GM21786 (cell line): ENCODE results near the gene LBHD1.
"Not testable (repeated sequence)": the region's sequence is repeated elsewhere in the genome, so short reads cannot be mapped to it uniquely, and the experiment has no call there.

Experiments used
- ATAC-seq: cut with Tn5 transposase; IDR thresholded peaks from one replicate; pipeline ENCODE4 v1.9.1; 2021; ENCODE audit not compliant: unreplicated experiment

Gene LBHD1

DNA sequence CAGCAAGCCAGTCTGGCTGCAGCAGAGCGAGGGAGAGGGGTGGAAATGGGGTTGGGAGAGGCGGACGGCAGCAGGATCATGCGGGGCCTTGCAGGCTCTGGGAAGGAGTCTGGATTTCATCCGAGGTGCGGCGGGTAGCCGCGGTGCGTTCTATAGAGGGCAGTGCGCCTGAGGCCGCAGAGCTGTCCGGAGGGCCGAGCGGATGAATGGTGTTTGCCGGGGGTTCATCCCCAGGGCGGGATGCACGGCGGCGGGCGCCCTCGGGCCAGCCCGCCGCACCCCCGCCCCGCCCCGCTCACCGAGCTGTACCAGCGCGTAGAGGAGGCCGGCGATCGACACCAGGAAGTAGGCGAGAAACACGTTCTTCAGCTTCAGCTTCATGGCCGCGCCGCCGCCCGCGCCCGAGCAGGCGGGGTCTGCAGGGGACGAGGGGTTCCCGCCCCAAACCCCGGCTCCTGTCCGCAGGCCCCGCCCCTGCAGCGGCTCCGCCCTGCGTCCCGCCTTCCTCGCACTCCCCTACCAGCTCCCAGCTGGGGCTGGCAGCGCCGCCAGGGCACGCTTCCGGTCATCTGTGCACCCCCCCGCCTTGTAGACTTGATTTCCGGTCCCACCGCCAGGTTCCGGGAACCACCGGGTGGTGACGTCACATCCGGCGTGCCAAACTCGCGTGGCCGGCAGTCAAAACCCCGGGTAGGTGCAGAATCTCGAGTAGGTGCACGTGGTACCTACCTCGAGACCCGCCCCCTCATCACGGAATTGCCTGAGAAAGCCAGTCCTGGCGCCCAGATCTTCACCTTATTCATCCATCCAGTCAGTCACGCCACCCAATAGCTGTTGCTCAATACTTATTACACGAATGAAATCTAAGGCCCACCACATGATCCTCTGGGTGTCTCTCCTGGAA lies 50.2 kb downstream of the LBHD1 start, which contains the start of gene B3GAT3:
B3GAT3 (minus strand) TSS at position 420 of the 904 bp plus-strand sequence; CDS start at position 381, 39 bp downstream.
- ATAC-seq = peak; percentile 97

DNA sequence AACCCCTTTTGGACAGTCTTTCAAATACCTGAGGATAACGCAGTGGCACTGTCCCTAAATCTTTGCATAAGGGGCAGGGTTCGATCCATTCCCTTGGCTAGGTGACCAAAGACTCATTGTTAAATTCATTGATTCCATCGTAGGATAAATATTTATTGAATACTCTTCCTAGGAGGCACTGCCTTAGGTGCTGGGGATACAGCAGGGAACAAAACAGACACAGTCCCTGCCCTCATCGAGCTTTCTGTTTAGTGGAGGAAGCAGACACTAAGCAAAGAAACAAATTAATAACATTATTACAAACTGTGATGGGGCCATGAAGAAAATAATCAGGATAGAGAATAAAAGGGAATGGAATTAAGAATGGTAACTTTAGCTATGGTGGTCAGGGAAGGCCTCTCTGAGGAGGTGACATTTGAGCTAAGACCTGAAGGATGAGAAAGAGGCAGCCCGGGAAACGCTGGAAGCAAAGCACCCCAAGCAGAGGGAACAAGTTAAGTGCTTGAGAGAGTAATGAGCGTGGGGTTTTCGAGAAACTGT lies 51.0 kb downstream of the LBHD1 start:
- ATAC-seq = no peak

DNA sequence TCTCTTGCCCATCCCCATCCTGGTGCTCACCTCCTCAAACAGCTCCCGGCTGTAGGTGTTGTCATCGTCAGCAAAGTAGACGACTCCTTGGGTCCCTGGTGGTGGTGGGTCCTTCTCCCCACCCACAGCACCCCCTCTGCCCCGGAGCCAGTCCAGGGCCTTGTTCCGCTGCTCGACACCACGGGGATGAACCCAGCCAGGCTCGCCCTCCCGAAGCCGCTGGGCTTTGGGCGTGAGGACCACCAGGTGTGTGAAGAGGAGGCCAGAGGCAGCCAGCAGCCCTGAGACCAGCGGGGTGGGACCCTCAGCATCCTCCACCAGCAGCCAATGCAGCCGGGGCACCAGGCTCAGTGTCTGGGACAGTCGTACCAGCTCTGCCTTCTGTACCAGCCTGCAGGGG lies 55.1 kb downstream of the LBHD1 start:
- not testable (repeated sequence) for ATAC-seq

DNA sequence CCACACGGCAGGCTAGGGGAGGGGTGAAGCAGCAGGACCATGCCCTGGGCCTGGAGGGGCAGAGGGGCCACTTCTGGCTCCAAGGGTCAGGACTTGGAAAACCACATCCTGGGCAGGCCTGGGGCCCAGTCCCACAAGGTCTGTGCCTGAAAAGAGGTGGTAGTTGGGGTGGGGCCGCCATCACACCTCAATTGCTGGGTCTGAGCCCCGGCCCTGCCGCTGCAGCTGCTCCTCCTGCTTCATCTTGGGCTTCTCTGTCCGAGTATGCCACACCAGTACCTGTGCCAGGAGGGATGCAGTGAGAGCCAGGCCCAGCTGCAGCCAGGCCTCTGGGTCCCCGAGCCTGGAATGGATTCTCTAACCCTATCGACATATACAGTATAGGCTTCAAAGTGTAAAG lies 56.5 kb downstream of the LBHD1 start:
- no peak for ATAC-seq

DNA sequence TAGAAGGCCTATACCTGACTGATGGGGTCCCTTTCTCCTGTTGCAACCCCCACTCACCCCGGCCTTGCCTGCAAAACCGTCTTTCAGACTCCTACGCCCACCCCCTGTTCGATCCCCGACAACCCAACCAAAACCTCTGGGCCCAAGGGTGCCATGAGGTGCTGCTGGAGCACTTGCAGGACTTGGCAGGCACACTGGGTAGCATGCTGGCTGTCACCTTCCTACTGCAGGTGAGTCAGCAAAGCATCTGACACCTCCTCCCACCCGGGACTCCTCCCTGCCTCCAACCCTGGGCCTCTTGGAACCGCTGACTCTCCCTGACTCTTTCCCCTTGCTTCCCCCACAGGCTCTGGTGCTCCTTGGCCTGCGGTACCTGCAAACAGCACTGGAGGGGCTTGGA lies 57.8 kb downstream of the LBHD1 start:
- ATAC-seq = no peak

DNA sequence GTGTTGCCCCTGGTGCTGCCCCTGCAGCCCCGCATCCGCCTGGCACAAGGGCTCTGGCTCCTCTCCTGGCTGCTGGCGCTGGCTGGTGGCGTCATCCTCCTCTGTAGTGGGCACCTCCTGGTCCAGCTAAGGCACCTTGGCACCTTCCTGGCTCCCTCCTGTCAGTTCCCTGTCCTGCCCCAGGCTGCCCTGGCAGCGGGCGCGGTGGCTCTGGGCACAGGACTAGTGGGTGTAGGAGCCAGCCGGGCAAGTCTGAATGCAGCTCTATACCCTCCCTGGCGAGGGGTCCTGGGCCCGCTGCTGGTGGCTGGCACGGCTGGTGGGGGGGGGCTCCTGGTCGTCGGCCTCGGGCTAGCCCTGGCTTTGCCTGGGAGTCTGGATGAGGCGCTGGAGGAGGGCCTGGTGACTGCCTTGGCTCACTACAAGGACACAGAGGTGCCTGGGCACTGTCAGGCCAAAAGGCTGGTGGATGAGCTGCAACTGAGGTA lies 58.7 kb downstream of the LBHD1 start:
- no peak for ATAC-seq
